Suppressor macrophage treated with lipopolysaccharide for 4 hours (primary cell): ENCODE measurements around the gene CBFA2T2.
A peak's percentile ranks its signal among the peaks of the same experiment; 100 is the strongest.
"Not testable (repeated sequence)": the region's sequence is repeated elsewhere in the genome, so short reads cannot be mapped to it uniquely, and the experiment has no call there.

Experiments
- DNase-seq: peaks from one replicate; pipeline ENCODE4 v3.0.0-alpha.2; 2020

Gene CBFA2T2

GRCh38 chr20:33685328-33686099, 195.6 kb downstream of the CBFA2T2 start:
- peak; percentile 43 for DNase-seq

GRCh38 chr20:33686100-33686983, 196.4 kb downstream of the CBFA2T2 start, which contains the start of gene E2F1:
Gene E2F1 (minus strand): TSS chr20:33686385. CDS start chr20:33686264, 121 bp downstream.
- DNase-seq: peak; percentile 97

- DNase-seq: no peak
Measured at GRCh38 chr20:33686984-33687366, 197.1 kb downstream of the CBFA2T2 start.

GRCh38 chr20:33687370-33687915, 197.5 kb downstream of the CBFA2T2 start:
- DNase-seq: peak; percentile 78

- DNase-seq: no peak
Measured at GRCh38 chr20:33687993-33688937, 198.4 kb downstream of the CBFA2T2 start.

GRCh38 chr20:33688938-33689424, 199.1 kb downstream of the CBFA2T2 start:
- DNase-seq: no peak

- no peak for DNase-seq
Measured at GRCh38 chr20:33689493-33689892, 199.6 kb downstream of the CBFA2T2 start.

- DNase-seq: peak; percentile 54
Measured at GRCh38 chr20:33689973-33690372, 200.1 kb downstream of the CBFA2T2 start.

- DNase-seq: no peak
Measured at GRCh38 chr20:33693289-33693688, 203.4 kb downstream of the CBFA2T2 start.

- DNase-seq: no peak
Measured at GRCh38 chr20:33693741-33694638, 204.1 kb downstream of the CBFA2T2 start.

GRCh38 chr20:33694639-33695012, 204.7 kb downstream of the CBFA2T2 start:
- no peak for DNase-seq

GRCh38 chr20:33696448-33696847, 206.6 kb downstream of the CBFA2T2 start:
- no peak for DNase-seq

- no peak for DNase-seq
Measured at GRCh38 chr20:33697129-33697528, 207.2 kb downstream of the CBFA2T2 start.

- DNase-seq: not testable (repeated sequence)
Measured at GRCh38 chr20:33698966-33699365, 209.1 kb downstream of the CBFA2T2 start.
